Trophoblast cell (in vitro differentiated cells and primary cell): ENCODE data around the gene MS4A8.
"Not testable (repeated sequence)": the region's sequence is repeated elsewhere in the genome, so short reads cannot be mapped to it uniquely, and the experiment has no call there.

Experiments
- DNase-seq, 2 donors: peaks; one replicate each; pipeline ENCODE4 v3.0.0-alpha.2; 2016
- H2AFZ ChIP-seq: 2 replicates; pipeline ENCODE4 v1.6.1; 2013; ENCODE audit warnings: low read length, moderate library complexity, mild to moderate bottlenecking; ENCODE audit not compliant: insufficient read depth, poor library complexity
- H2AK5ac ChIP-seq: 2 replicates; pipeline ENCODE4 v1.6.1; 2013; ENCODE audit warnings: mild to moderate bottlenecking, low read length
- H2BK120ac ChIP-seq: 2 replicates; pipeline ENCODE4 v1.6.1; 2013; ENCODE audit warnings: low read length, mild to moderate bottlenecking, moderate library complexity; ENCODE audit not compliant: insufficient read depth, poor library complexity
- H2BK12ac ChIP-seq: 2 replicates; pipeline ENCODE4 v1.6.1; 2013; ENCODE audit warnings: mild to moderate bottlenecking, low read length, moderate library complexity
- H2BK5ac ChIP-seq: 2 replicates; pipeline ENCODE4 v1.6.1; 2013; ENCODE audit warnings: low read length, low read depth, moderate library complexity, mild to moderate bottlenecking; ENCODE audit not compliant: poor library complexity
- H3K14ac ChIP-seq: 2 replicates; pipeline ENCODE4 v1.6.1; 2013; ENCODE audit warnings: mild to moderate bottlenecking, low read length
- H3K18ac ChIP-seq: 2 replicates; pipeline ENCODE4 v1.6.1; 2013; ENCODE audit warnings: mild to moderate bottlenecking, low read length
- H3K23ac ChIP-seq: 2 replicates; pipeline ENCODE4 v1.6.1; 2013; ENCODE audit warnings: low read length
- H3K27ac ChIP-seq: 2 replicates; pipeline ENCODE4 v1.5.1; 2013; ENCODE audit warnings: low read depth, mild to moderate bottlenecking, inconsistent platforms, low read length, moderate library complexity
- H3K27me3 ChIP-seq: 2 replicates; pipeline ENCODE4 v1.6.1; 2013; ENCODE audit warnings: inconsistent platforms, mild to moderate bottlenecking, low read length, moderate library complexity; ENCODE audit not compliant: insufficient read depth
- H3K36me3 ChIP-seq, 2 experiments: 1 replicate in 1 of 2; 2 replicates in 1 of 2; pipeline ENCODE4 v1.6.1; 2013; ENCODE audit warnings: low read length in 2 of 2, mild to moderate bottlenecking in 2 of 2, moderate library complexity in 1 of 2; ENCODE audit not compliant: insufficient read depth in 2 of 2, control insufficient read depth in 1 of 2
- H3K4ac ChIP-seq: 2 replicates; pipeline ENCODE4 v1.6.1; 2013; ENCODE audit warnings: low read depth, mild to moderate bottlenecking, low read length, moderate library complexity
- H3K4me1 ChIP-seq, 2 experiments: 1 replicate in 1 of 2; 2 replicates in 1 of 2; pipeline ENCODE4 v1.6.1; 2013; ENCODE audit warnings: low read length in 2 of 2, mild to moderate bottlenecking in 2 of 2, moderate library complexity in 1 of 2; ENCODE audit not compliant: insufficient read depth in 2 of 2, control insufficient read depth in 1 of 2
- H3K4me2 ChIP-seq: 2 replicates; pipeline ENCODE4 v1.6.1; 2013; ENCODE audit warnings: inconsistent platforms, mild to moderate bottlenecking, low read length, moderate library complexity
- H3K4me3 ChIP-seq: 2 replicates; pipeline ENCODE4 v1.5.1; 2013; ENCODE audit warnings: mild to moderate bottlenecking, low read depth, low read length, inconsistent platforms
- H3K79me1 ChIP-seq: one replicate; pipeline ENCODE4 v1.6.1; 2013; ENCODE audit warnings: low read length
- H3K79me2 ChIP-seq: 2 replicates; pipeline ENCODE4 v1.6.1; 2013; ENCODE audit warnings: low read length, mild to moderate bottlenecking; ENCODE audit not compliant: control insufficient read depth, insufficient read depth, poor library complexity
- H3K9ac ChIP-seq: 2 replicates; pipeline ENCODE4 v1.6.1; 2013; ENCODE audit warnings: mild to moderate bottlenecking, low read length
- H3K9me3 ChIP-seq: 2 replicates; pipeline ENCODE4 v1.6.1; 2013; ENCODE audit warnings: low read depth, mild to moderate bottlenecking, control low read depth, inconsistent platforms, low read length; ENCODE audit not compliant: insufficient read depth
- H4K12ac ChIP-seq: 2 replicates; pipeline ENCODE4 v1.6.1; 2013; ENCODE audit warnings: low read depth, mild to moderate bottlenecking, low read length, moderate library complexity
- H4K8ac ChIP-seq: 2 replicates; pipeline ENCODE4 v1.6.1; 2013; ENCODE audit warnings: low read depth, mild to moderate bottlenecking, low read length, moderate library complexity
- H4K91ac ChIP-seq: one replicate; pipeline ENCODE4 v1.6.1; 2013; ENCODE audit warnings: low read depth, mild to moderate bottlenecking, low read length, moderate library complexity
- WGBS: extraction: QIAGEN DNeasy Blood & Tissue Kit; methylation state at CpG from one replicate; pipeline ENCODE4 v1.1.7; 2013; ENCODE audit warnings: missing lambda C conversion rate; ENCODE audit not compliant: insufficient read length, insufficient coverage; ENCODE audit errors: extremely low coverage; 5-methylcytosine and 5-hydroxymethylcytosine counted together

MS4A8 gene

DNA sequence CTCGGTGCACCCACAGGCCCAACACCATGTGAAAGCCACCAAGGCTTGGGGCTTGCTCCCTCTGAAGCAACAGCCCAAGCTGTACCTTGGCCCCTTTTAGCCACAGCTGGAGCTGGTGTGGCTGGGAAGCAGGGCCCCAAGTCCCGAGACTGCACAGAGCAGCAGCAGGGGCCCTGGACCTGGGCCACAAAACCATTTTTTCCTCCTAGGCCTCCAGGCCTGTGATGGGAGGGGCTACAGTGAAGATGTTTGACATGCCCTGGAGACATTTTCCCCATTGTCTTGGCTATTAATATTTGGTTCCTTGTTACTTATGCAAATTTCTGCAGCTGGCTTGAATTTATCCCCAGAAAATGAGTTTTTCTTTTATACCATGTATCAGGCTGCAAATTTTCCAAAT is 21.2 kb upstream of the MS4A8 start:
- H4K91ac ChIP-seq, H2AFZ ChIP-seq, DNase-seq, H2BK120ac ChIP-seq, H4K12ac ChIP-seq, H3K79me2 ChIP-seq, H3K4me2 ChIP-seq, H3K23ac ChIP-seq, H3K27me3 ChIP-seq, H3K36me3 ChIP-seq, H3K79me1 ChIP-seq, H3K9ac ChIP-seq, H3K4me1 ChIP-seq, H4K8ac ChIP-seq, H2AK5ac ChIP-seq, H3K9me3 ChIP-seq, H3K4me3 ChIP-seq, H3K27ac ChIP-seq, H3K4ac ChIP-seq, H3K14ac ChIP-seq, H2BK12ac ChIP-seq, H2BK5ac ChIP-seq, H3K18ac ChIP-seq: not testable (repeated sequence)
- no CpG with 5 or more reads among the region's 2 CpGs for WGBS

- H3K4me2 ChIP-seq, result no peak overlapping the region
- no peak for DNase-seq
- no peak overlapping the region for H4K12ac ChIP-seq
- no peaks in the 10 kb centered on the region for H3K36me3 ChIP-seq
- H2BK120ac ChIP-seq, result no peak overlapping the region
- H2AFZ ChIP-seq, result no peak overlapping the region
- H4K91ac ChIP-seq, result no peak overlapping the region
- no peak overlapping the region for H3K4me3 ChIP-seq
- H3K79me1 ChIP-seq, result no peaks in the 10 kb centered on the region
- H4K8ac ChIP-seq, result no peak overlapping the region
- no peak overlapping the region for H2AK5ac ChIP-seq
- H3K9ac ChIP-seq, result no peak overlapping the region
- no peak overlapping the region for H2BK12ac ChIP-seq
- H2BK5ac ChIP-seq, result no peak overlapping the region
- no peak overlapping the region for H3K23ac ChIP-seq
- H3K4ac ChIP-seq, result no peak overlapping the region
- H3K79me2 ChIP-seq, result no peaks in the 10 kb centered on the region
- no peak overlapping the region for H3K27ac ChIP-seq
- no peaks in the 10 kb centered on the region for H3K27me3 ChIP-seq
- peaks cover 7% of the 10 kb centered on the region for H3K9me3 ChIP-seq
- H3K14ac ChIP-seq, result no peak overlapping the region
- no peak overlapping the region for H3K18ac ChIP-seq
- H3K4me1 ChIP-seq, result no peaks in the 10 kb centered on the region
Observed at GRCh38 chr11:60679879-60680278, 19.5 kb upstream of the MS4A8 start.

DNA sequence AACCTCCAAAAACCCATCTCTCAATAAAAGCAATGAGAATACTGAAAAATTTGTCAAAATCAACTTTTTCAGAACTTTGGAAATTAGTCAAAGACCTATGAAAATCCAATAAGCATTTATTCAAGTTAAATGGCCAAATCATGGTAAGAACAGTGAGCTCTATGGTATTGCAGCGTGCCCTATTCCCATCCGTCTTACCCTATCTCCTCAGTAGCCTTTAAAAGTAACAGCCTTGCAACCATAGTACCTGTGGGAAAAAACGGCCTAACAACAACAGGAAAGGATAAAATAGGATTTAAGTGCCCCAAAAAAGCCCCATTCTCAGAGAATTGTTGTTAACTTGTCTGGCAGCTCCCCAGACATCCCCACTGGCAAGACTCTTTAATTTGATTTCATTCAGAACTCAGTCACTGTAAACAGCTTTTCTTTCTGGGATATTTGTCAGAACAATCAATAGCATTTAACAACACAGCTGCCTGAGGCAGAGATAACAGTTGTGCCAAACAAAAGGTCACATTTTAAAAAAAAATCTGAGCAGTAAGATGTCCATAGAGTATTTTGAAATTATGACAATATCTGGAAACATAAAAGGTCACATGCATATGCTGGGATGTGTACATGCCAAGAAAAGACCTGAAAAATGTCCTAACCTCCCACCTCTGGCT is 18.8 kb upstream of the MS4A8 start:
- peaks cover 7% of the 10 kb centered on the region for H3K9me3 ChIP-seq
- no peak overlapping the region for H3K9ac ChIP-seq
- H4K12ac ChIP-seq, result no peak overlapping the region
- H2BK120ac ChIP-seq, result no peak overlapping the region
- H3K27me3 ChIP-seq, result no peaks in the 10 kb centered on the region
- H4K8ac ChIP-seq, result no peak overlapping the region
- no peak overlapping the region for H3K4me3 ChIP-seq
- H3K79me2 ChIP-seq, result no peaks in the 10 kb centered on the region
- no peak overlapping the region for H2AK5ac ChIP-seq
- no peaks in the 10 kb centered on the region for H3K4me1 ChIP-seq
- no CpG with 5 or more reads among the region's 3 CpGs for WGBS
- no peaks in the 10 kb centered on the region for H3K36me3 ChIP-seq
- H2BK5ac ChIP-seq, result no peak overlapping the region
- no peaks in the 10 kb centered on the region for H3K79me1 ChIP-seq
- no peak overlapping the region for H2BK12ac ChIP-seq
- H3K23ac ChIP-seq, result no peak overlapping the region
- no peak overlapping the region for H4K91ac ChIP-seq
- no peak overlapping the region for H3K27ac ChIP-seq
- no peak overlapping the region for H3K4me2 ChIP-seq
- no peak overlapping the region for H2AFZ ChIP-seq
- no peak for DNase-seq
- H3K4ac ChIP-seq, result no peak overlapping the region
- H3K14ac ChIP-seq, result no peak overlapping the region
- no peak overlapping the region for H3K18ac ChIP-seq

GRCh38 chr11:60684541-60684848 is 14.9 kb upstream of the MS4A8 start:
- not testable (repeated sequence) for H3K79me2 ChIP-seq, H2BK12ac ChIP-seq, H3K27me3 ChIP-seq, H2AK5ac ChIP-seq, H3K4me3 ChIP-seq, DNase-seq, H3K18ac ChIP-seq, H3K4me1 ChIP-seq, H4K12ac ChIP-seq, H3K4me2 ChIP-seq, H3K79me1 ChIP-seq, H3K36me3 ChIP-seq, H3K4ac ChIP-seq, H3K9me3 ChIP-seq, H3K27ac ChIP-seq, H3K14ac ChIP-seq, H4K91ac ChIP-seq, H2BK5ac ChIP-seq, H2BK120ac ChIP-seq, H3K9ac ChIP-seq, H3K23ac ChIP-seq, H4K8ac ChIP-seq, H2AFZ ChIP-seq
- WGBS, result no CpG with 5 or more reads among the region's 2 CpGs
